Measurements from ENCODE around the gene LCE1E. TPM values are rescaled to one million over a fixed set of nuclear protein-coding genes. Genes with fewer than 3 reads are reported as not detected.

The LCE1E gene
- total and polyA plus RNA-seq, 2 donors (not counting 3 experiments of a cell fraction or from before 2014, with no cell fraction given) = not detected

DNA sequence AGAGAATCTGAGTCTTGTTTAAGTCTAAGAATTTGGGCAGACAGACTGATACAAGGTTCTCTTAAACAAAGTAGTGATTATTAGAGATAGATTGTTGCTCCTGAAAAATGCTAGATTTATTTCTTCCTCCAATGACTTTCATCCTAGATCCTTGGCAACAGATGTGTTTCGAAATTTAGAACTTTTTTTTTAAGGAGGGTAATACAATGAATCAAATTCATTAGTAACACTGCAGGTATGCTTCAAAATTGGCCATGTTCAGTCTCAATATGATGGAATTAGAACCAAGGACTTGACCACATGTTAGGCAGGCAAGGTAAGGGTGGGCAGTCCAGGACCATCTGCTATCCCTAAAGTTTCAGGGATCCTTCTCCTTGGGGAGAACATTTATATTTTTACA, 15.6 kb upstream of the LCE1E start:
- Histone ChIP-seq H3K79me2 (ENCODE audit: control insufficient read depth, insufficient read depth, low read length) (no peaks in the 10 kb centered on the region), H4K20me1 (replicated peaks; ENCODE audit: control insufficient read depth, extremely low read depth, insufficient read depth, low read length) (no peaks in the 10 kb centered on the region), H3K9me3 (replicated peaks; ENCODE audit: control insufficient read depth, insufficient read depth, low read length) (no peaks in the 10 kb centered on the region), H3K4me1 (ENCODE audit: control insufficient read depth, extremely low read depth, insufficient read depth, low read length) (no peaks in the 10 kb centered on the region), H3K9me1 (replicated peaks; ENCODE audit: control insufficient read depth, extremely low read depth, insufficient read depth, low read length) (no peaks in the 10 kb centered on the region), H3K4me2 (ENCODE audit: insufficient read depth, low read length) (no peak overlapping the region), H3K4me3 (replicated peaks in 1 of 3; ENCODE audit: insufficient read depth in 1 of 3, low read depth in 1 of 3, low read length in 3 of 3) (no peak overlapping the region), H3K36me3 (ENCODE audit: control insufficient read depth in 2 of 2, extremely low read depth in 1 of 2, insufficient read depth in 2 of 2, low read length in 2 of 2) (no peaks in the 10 kb centered on the region), H3K9ac (replicated peaks; ENCODE audit: extremely low read depth, insufficient read depth, low read length) (no peak overlapping the region), H3K27ac (ENCODE audit: insufficient read depth, low read depth, low read length) (no peak overlapping the region), H3K27me3 (ENCODE audit: control insufficient read depth in 2 of 2, insufficient read depth in 2 of 2, low read length in 2 of 2) (no peaks in the 10 kb centered on the region), H2AFZ (ENCODE audit: low read depth, low read length) (no peak overlapping the region)
- ChIA-PET CTCF (no interaction called here), POLR2A (no interaction called here)
- FAIRE-seq (no peak), DNase-seq (ENCODE audit: low read depth, low spot score) (no peak)
- TF ChIP-seq JUN (IDR thresholded peaks at IDR 0.05; ENCODE audit: borderline replicate concordance, insufficient read depth, insufficient read length, low read depth) = no peak
- no peak for TF ChIP-seq MYC (IDR thresholded peaks at IDR 0.05; ENCODE audit: low read depth, low read length)
- TF ChIP-seq CTCF (IDR thresholded peaks at IDR 0.05; ENCODE audit: extremely low read depth in 1 of 2, insufficient read depth in 1 of 2, low read depth in 1 of 2, low read length in 2 of 2) = no peak
- TF ChIP-seq MAX (IDR thresholded peaks at IDR 0.05; ENCODE audit: insufficient read depth, insufficient read length) = no peak
- TF ChIP-seq GATA2 (IDR thresholded peaks at IDR 0.05; ENCODE audit: insufficient read depth, insufficient read length, low read depth, low read length) = no peak
- TF ChIP-seq EZH2 (IDR thresholded peaks at IDR 0.05; ENCODE audit: borderline replicate concordance, low read depth, low read length, severe bottlenecking) = no peak
- TF ChIP-seq POLR2AphosphoS5 (IDR thresholded peaks at IDR 0.05; ENCODE audit: insufficient read depth, low read depth, low read length) = no peak
- no peak for TF ChIP-seq FOS (IDR thresholded peaks at IDR 0.05; ENCODE audit: borderline replicate concordance, insufficient read depth, low read length)
- TF ChIP-seq POLR2A (IDR thresholded peaks at IDR 0.05; ENCODE audit: low read depth, low read length) = no peak
- no TSS peak for BruUV-seq (replicated peaks)
- intact Hi-C loops (cut with micrococcal nuclease) (no loop called here), dilution Hi-C loops (cut with MboI; ENCODE audit: extremely low pct_ligation_motif_present, low sequenced_read_pairs) (no loop called here)

Measured in endothelial cell of umbilical vein (primary cell).